ENCODE data around the gene DDX39A. TPM values are rescaled to one million over a fixed set of nuclear protein-coding genes. Genes with fewer than 3 reads are reported as not detected.
A peak's percentile ranks its signal among the peaks of the same experiment; 100 is the strongest.

DDX39A gene
- polyA plus RNA-seq, 1 of the 3 experiments (the other 2 are of a cell fraction) = 88.8 TPM

GRCh38 chr19:14435320-14436050 is 16.3 kb upstream of the DDX39A start:
- Histone ChIP-seq H3K4me2 (peak overlapping the region; percentile 100), H3K9me3 (no peaks in the 10 kb centered on the region), H3K27ac (ENCODE audit: low read depth in 2 of 2, low read length in 1 of 2) (peak overlapping the region; percentile 69 to 88), H2AFZ (ENCODE audit: low read depth) (no peak overlapping the region), H3K27me3 (ENCODE audit: insufficient read depth) (no peaks in the 10 kb centered on the region), H3K9ac (no peak overlapping the region), H3K4me3 (ENCODE audit: low read depth in 2 of 2, low read length in 1 of 2) (peak overlapping the region; percentile 64 to 74; a peak in 3 of 4 replicates), H3F3A (replicated peaks; ENCODE audit: insufficient read depth) (peaks cover 13% of the 10 kb centered on the region), H4K20me1 (ENCODE audit: insufficient read depth) (peaks cover 36% of the 10 kb centered on the region), H3K36me3 (replicated peaks in 1 of 2; ENCODE audit: control insufficient read depth in 1 of 2, insufficient read depth in 2 of 2, low read length in 1 of 2) (no peaks in the 10 kb centered on the region), H3K79me2 (ENCODE audit: insufficient read depth) (peaks cover 81% of the 10 kb centered on the region), H3K9me2 (no peaks in the 10 kb centered on the region), H3K4me1 (ENCODE audit: control insufficient read depth in 1 of 2, insufficient read depth in 2 of 2, low read depth in 1 of 2, low read length in 1 of 2) (peaks cover 6 to 26% of the 10 kb centered on the region in 2 experiments; a peak in 3 of 4 replicates)
- ChIA-PET POLR2A (no interaction called here), CTCF (interaction anchor here (0.6 to 1.5 kb wide), 5 partner anchors 10 to 87 kb away, joined by 3 to 6 read pairs (median 3); no protein-coding TSS in a partner anchor)
- no peak for DNase-seq
- 93% methylated on average over 13 of the region's 17 CpGs for WGBS (ENCODE audit: low lambda C conversion rate)
- TF ChIP-seq YY1 (IDR thresholded peaks at IDR 0.05; ENCODE audit: low read depth) (no peak), ELF1 (IDR thresholded peaks at IDR 0.05) (no peak), TAF1 (IDR thresholded peaks at IDR 0.05; ENCODE audit: borderline replicate concordance, low read depth, low read length) (no peak), USF2 (IDR thresholded peaks at IDR 0.05; ENCODE audit: borderline replicate concordance, low read depth, low read length) (no peak), NRF1 (IDR thresholded peaks at IDR 0.05; ENCODE audit: low read depth, low read length) (no peak), MAX (IDR thresholded peaks at IDR 0.05; ENCODE audit: low read depth) (no peak), RAD21 (IDR thresholded peaks at IDR 0.05; ENCODE audit: low read length) (no peak), JUND (IDR thresholded peaks at IDR 0.05) (no peak), CHD2 (IDR thresholded peaks at IDR 0.05; ENCODE audit: low read length, partially characterized antibody) (no peak), SMC3 (IDR thresholded peaks at IDR 0.05; ENCODE audit: low read depth, low read length) (no peak), MXI1 (IDR thresholded peaks at IDR 0.05; ENCODE audit: low read depth, low read length) (no peak)

- Histone ChIP-seq H4K20me1 (ENCODE audit: insufficient read depth) (peaks cover 29% of the 10 kb centered on the region), H3K9me3 (no peaks in the 10 kb centered on the region), H3F3A (replicated peaks; ENCODE audit: insufficient read depth) (peaks cover 13% of the 10 kb centered on the region), H3K79me2 (ENCODE audit: insufficient read depth) (peaks cover 73% of the 10 kb centered on the region), H2AFZ (ENCODE audit: low read depth) (no peak overlapping the region), H3K27ac (ENCODE audit: low read depth in 2 of 2, low read length in 1 of 2) (peak overlapping the region; percentile 69 to 88), H3K4me2 (peak overlapping the region; percentile 100), H3K27me3 (ENCODE audit: insufficient read depth) (no peaks in the 10 kb centered on the region), H3K4me3 (ENCODE audit: low read depth in 2 of 2, low read length in 1 of 2) (peak overlapping the region; percentile 64 to 74), H3K9ac (peak overlapping the region; percentile 82; the same call in 1 of the 2 replicates), H3K4me1 (ENCODE audit: control insufficient read depth in 1 of 2, insufficient read depth in 2 of 2, low read depth in 1 of 2, low read length in 1 of 2) (peaks cover 6 to 19% of the 10 kb centered on the region in 2 experiments; a peak in 3 of 4 replicates), H3K36me3 (replicated peaks in 1 of 2; ENCODE audit: control insufficient read depth in 1 of 2, insufficient read depth in 2 of 2, low read length in 1 of 2) (no peaks in the 10 kb centered on the region), H3K9me2 (no peaks in the 10 kb centered on the region)
- peak; percentile 79 for DNase-seq
- WGBS (ENCODE audit: low lambda C conversion rate) = 33% methylated on average over 18 of the region's 23 CpGs
- POLR2A ChIA-PET = no interaction called here
- CTCF ChIA-PET = interaction anchor here (1.3 to 1.6 kb wide), 5 partner anchors 15 to 86 kb away, joined by 3 to 6 read pairs (median 3); partner anchors contain the start of gene DDX39A
- TF ChIP-seq JUND (IDR thresholded peaks at IDR 0.05) = no peak
- TF ChIP-seq FOXJ3 (CRISPR knock-in tag; IDR thresholded peaks at IDR 0.05) = peak; percentile 8; the same call in 1 of the 2 replicates
- no peak for TF ChIP-seq PBX3 (IDR thresholded peaks at IDR 0.05)
- TF ChIP-seq IRF3 (IDR thresholded peaks at IDR 0.05; ENCODE audit: low read depth, low read length) = no peak
- 0 out of 2 replicates have a peak, but pooled peaks have one; percentile 50 for TF ChIP-seq SIN3A (IDR thresholded peaks at IDR 0.05; ENCODE audit: borderline replicate concordance, low read depth, low read length)
- 0 out of 2 replicates have a peak, but pooled peaks have one; percentile 51 for TF ChIP-seq GABPA (IDR thresholded peaks at IDR 0.05; ENCODE audit: low read depth)
- TF ChIP-seq CTCF (IDR thresholded peaks at IDR 0.05) = no peak
- peak; percentile 11; the same call in 1 of the 2 replicates for TF ChIP-seq ELF1 (IDR thresholded peaks at IDR 0.05)
- TF ChIP-seq MAX (IDR thresholded peaks at IDR 0.05; ENCODE audit: low read depth) = no peak; the same call in 1 of the 2 replicates
- peak; percentile 50; the same call in 1 of the 2 replicates for TF ChIP-seq FOSL2 (IDR thresholded peaks at IDR 0.05; ENCODE audit: borderline replicate concordance, low read depth)
- no peak for TF ChIP-seq YY1 (IDR thresholded peaks at IDR 0.05; ENCODE audit: low read depth)
- peak in 1 of 2 experiments; percentile 51; a peak in 1 of 4 replicates for TF ChIP-seq EP300 (IDR thresholded peaks at IDR 0.05; ENCODE audit: borderline replicate concordance in 1 of 2, low read depth in 1 of 2, low read length in 1 of 2)
Observed at GRCh38 chr19:14434543-14435319, 15.6 kb upstream of the DDX39A start.
